H9 (cell line): ENCODE measurements around the gene OGFOD3. TPM values are rescaled to one million over a fixed set of nuclear protein-coding genes. Genes with fewer than 3 reads are reported as not detected.

Experiments used
- DNase-seq: peaks from one replicate; pipeline ENCODE4 v3.0.0-alpha.2; 2017
- H2AFZ ChIP-seq: one replicate; pipeline ENCODE4 v1.6.1; 2013; ENCODE audit warnings: mild to moderate bottlenecking, low read length, control low read depth, moderate library complexity
- H2AK5ac ChIP-seq: 2 replicates; pipeline ENCODE4 v1.6.1; 2013; ENCODE audit warnings: low read length, control low read depth, mixed read lengths; ENCODE audit not compliant: insufficient read length
- H2BK120ac ChIP-seq: one replicate; pipeline ENCODE4 v1.6.1; 2013; ENCODE audit warnings: low read depth, mild to moderate bottlenecking, low read length, control low read depth, inconsistent platforms; ENCODE audit not compliant: poor library complexity, severe bottlenecking
- H2BK12ac ChIP-seq: 2 replicates; pipeline ENCODE4 v1.6.1; 2013; ENCODE audit warnings: low read length, control low read depth, mixed read lengths, low read depth; ENCODE audit not compliant: insufficient read length
- H2BK15ac ChIP-seq: 2 replicates; pipeline ENCODE4 v1.6.1; 2013; ENCODE audit warnings: low read depth, low read length, control low read depth
- H2BK20ac ChIP-seq: one replicate; pipeline ENCODE4 v1.6.1; 2013; ENCODE audit warnings: low read depth, mild to moderate bottlenecking, low read length, control low read depth, inconsistent platforms; ENCODE audit not compliant: poor library complexity, severe bottlenecking
- H2BK5ac ChIP-seq: 2 replicates; pipeline ENCODE4 v1.6.1; 2013; ENCODE audit warnings: low read length, control low read depth, mixed read lengths; ENCODE audit not compliant: insufficient read length
- H3K14ac ChIP-seq: 2 replicates; pipeline ENCODE4 v1.6.1; 2013; ENCODE audit warnings: low read length, control low read depth; ENCODE audit not compliant: insufficient read depth
- H3K18ac ChIP-seq: 2 replicates; pipeline ENCODE4 v1.6.1; 2013; ENCODE audit warnings: low read depth, mild to moderate bottlenecking, mixed read lengths, low read length, control low read depth; ENCODE audit not compliant: insufficient read length
- H3K23ac ChIP-seq: 2 replicates; pipeline ENCODE4 v1.6.1; 2013; ENCODE audit warnings: low read length, control low read depth, mixed read lengths, low read depth; ENCODE audit not compliant: insufficient read length
- H3K23me2 ChIP-seq: 2 replicates; pipeline ENCODE4 v1.6.1; 2013; ENCODE audit warnings: low read depth, mild to moderate bottlenecking, mixed read lengths, low read length, control low read depth; ENCODE audit not compliant: insufficient read length, poor library complexity, severe bottlenecking
- H3K27ac ChIP-seq: 2 replicates; pipeline ENCODE4 v1.5.1; 2013; ENCODE audit warnings: low read length, control low read depth, mixed read lengths, low read depth; ENCODE audit not compliant: insufficient read length
- H3K27me3 ChIP-seq: 2 replicates; pipeline ENCODE4 v1.6.1; 2013; ENCODE audit warnings: low read length, control low read depth, inconsistent platforms; ENCODE audit not compliant: insufficient read depth
- H3K4ac ChIP-seq: 2 replicates; pipeline ENCODE4 v1.6.1; 2013; ENCODE audit warnings: low read depth, mild to moderate bottlenecking, control low read depth, inconsistent platforms, low read length, moderate library complexity
- H3K4me1 ChIP-seq: 2 replicates; pipeline ENCODE4 v1.6.1; 2013; ENCODE audit warnings: low read length, control low read depth, inconsistent platforms; ENCODE audit not compliant: insufficient read depth
- H3K4me2 ChIP-seq: 2 replicates; pipeline ENCODE4 v1.6.1; 2013; ENCODE audit warnings: low read length, control low read depth, mixed read lengths; ENCODE audit not compliant: insufficient read length, insufficient read depth
- H3K56ac ChIP-seq: 2 replicates; pipeline ENCODE4 v1.6.1; 2013; ENCODE audit warnings: low read depth, mild to moderate bottlenecking, mixed read lengths, low read length, control low read depth; ENCODE audit not compliant: insufficient read length
- H3K79me1 ChIP-seq: 2 replicates; pipeline ENCODE4 v1.6.1; 2013; ENCODE audit warnings: low read depth, mild to moderate bottlenecking, moderate library complexity, low read length, control low read depth, inconsistent platforms; ENCODE audit not compliant: insufficient read depth, poor library complexity, severe bottlenecking
- H3K79me2 ChIP-seq: 2 replicates; pipeline ENCODE4 v1.6.1; 2013; ENCODE audit warnings: low read length, control low read depth, inconsistent platforms; ENCODE audit not compliant: insufficient read depth
- H3K9ac ChIP-seq: 2 replicates; pipeline ENCODE4 v1.6.1; 2013; ENCODE audit warnings: low read length, control low read depth, mixed read lengths; ENCODE audit not compliant: insufficient read length; ENCODE audit errors: extremely low read depth
- H3K9me3 ChIP-seq: one replicate; pipeline ENCODE4 v1.6.1; 2013; ENCODE audit warnings: low read depth, low read length, inconsistent platforms; ENCODE audit not compliant: control insufficient read depth
- H3T11ph ChIP-seq: one replicate; pipeline ENCODE4 v1.6.1; 2013; ENCODE audit warnings: mild to moderate bottlenecking, low read length, control low read depth, inconsistent platforms
- H4K20me1 ChIP-seq: one replicate; pipeline ENCODE4 v1.6.1; 2013; ENCODE audit not compliant: control insufficient read depth, insufficient read length, insufficient read depth
- H4K5ac ChIP-seq: 2 replicates; pipeline ENCODE4 v1.6.1; 2013; ENCODE audit warnings: low read depth, mild to moderate bottlenecking, mixed read lengths, low read length, control low read depth; ENCODE audit not compliant: insufficient read length
- H4K8ac ChIP-seq: replicated peaks from 2 replicates; pipeline ENCODE4 v1.6.1; 2013; ENCODE audit warnings: low read length, control low read depth, mixed read lengths, low read depth; ENCODE audit not compliant: insufficient read length
- H4K91ac ChIP-seq: 2 replicates; pipeline ENCODE4 v1.6.1; 2013; ENCODE audit warnings: low read depth, mild to moderate bottlenecking, moderate library complexity, mixed read lengths, low read length, control low read depth; ENCODE audit not compliant: insufficient read length
- H3K27ac Mint-ChIP-seq, 3 experiments: 2 replicates in 2 of 3; 3 replicates in 1 of 3; pipeline ENCODE4 v1.8.0; 2020 to 2021; ENCODE audit warnings: mixed read lengths in 3 of 3, mild to moderate bottlenecking in 1 of 3, moderate library complexity in 1 of 3
- H3K27me3 Mint-ChIP-seq: 2 replicates; pipeline ENCODE4 v1.8.0; 2021; ENCODE audit warnings: low read depth, mild to moderate bottlenecking, moderate library complexity, mixed read lengths
- H3K36me3 Mint-ChIP-seq, 3 experiments: 2 replicates in 2 of 3; 3 replicates in 1 of 3; pipeline ENCODE4 v1.8.0; 2020 to 2021; ENCODE audit warnings: low read depth in 3 of 3, mixed read lengths in 3 of 3; ENCODE audit not compliant: insufficient read depth in 1 of 3
- H3K4me1 Mint-ChIP-seq, 2 experiments: 2 replicates each; pipeline ENCODE4 v1.8.0; 2020; ENCODE audit warnings: mixed read lengths in 2 of 2
- H3K4me3 Mint-ChIP-seq, 2 experiments: 2 replicates in 1 of 2; 3 replicates in 1 of 2; pipeline ENCODE4 v1.8.0; 2020 to 2021; ENCODE audit warnings: mild to moderate bottlenecking in 2 of 2, mixed read lengths in 2 of 2, moderate library complexity in 1 of 2
- H3K9me3 Mint-ChIP-seq, 2 experiments: 2 replicates in 1 of 2; 3 replicates in 1 of 2; pipeline ENCODE4 v1.8.0; 2020; ENCODE audit warnings: mild to moderate bottlenecking in 2 of 2, mixed read lengths in 2 of 2, moderate library complexity in 1 of 2
- WGBS: extraction: QIAGEN DNeasy Blood & Tissue Kit; methylation state at CpG from one replicate; pipeline ENCODE4 v1.1.7; 2013; ENCODE audit warnings: missing lambda C conversion rate, low lambda C conversion rate, mixed read lengths; ENCODE audit not compliant: insufficient read length; ENCODE audit errors: extremely low coverage; 5-methylcytosine and 5-hydroxymethylcytosine counted together
- total RNA-seq: library from RNA; stranded (reverse); gene quantifications from 2 replicates; pipeline ENCODE4 v1.2.1, GENCODE V29; 2021
- TF ChIP-seq, protein P1 (sequence below): fragments of 200-600 bp; sonication (generic); conservative IDR thresholded peaks from 3 replicates; pipeline ENCODE4 v1.8.0; 2021; ENCODE audit warnings: antibody characterized with exemption, mild to moderate bottlenecking

OGFOD3 gene
- total RNA-seq, 1 experiment from 2014 or later = 27.8 TPM

GRCh38 chr17:82392209-82392920 is 26.0 kb downstream of the OGFOD3 start:
- H3K4me2 ChIP-seq = no peak overlapping the region
- H2BK5ac ChIP-seq = no peak overlapping the region
- Mint-ChIP-seq H3K4me3 (no peak overlapping the region), H3K4me1 (no peaks in the 10 kb centered on the region), H3K27ac (no peak overlapping the region), H3K36me3 (peaks cover 0 to 13% (median 11%) of the 10 kb centered on the region in 3 experiments; a peak in 4 of 7 replicates), H3K27me3 (peaks cover 9% of the 10 kb centered on the region), H3K9me3 (no peaks in the 10 kb centered on the region; a peak in 1 of 5 replicates)
- no peak overlapping the region for H3K14ac ChIP-seq
- no peak overlapping the region for H2AFZ ChIP-seq
- no peak overlapping the region for H3K56ac ChIP-seq
- H4K91ac ChIP-seq = no peak overlapping the region
- H2BK12ac ChIP-seq = no peak overlapping the region
- DNase-seq = no peak
- H3K27ac ChIP-seq = no peak overlapping the region
- H3K18ac ChIP-seq = no peak overlapping the region
- H3T11ph ChIP-seq = no peak overlapping the region
- no peak overlapping the region for H3K4ac ChIP-seq
- H3K79me2 ChIP-seq = no peaks in the 10 kb centered on the region
- no peak overlapping the region for H3K23ac ChIP-seq
- H4K5ac ChIP-seq = no peak overlapping the region
- no peak overlapping the region for H2AK5ac ChIP-seq
- H3K23me2 ChIP-seq = no peaks in the 10 kb centered on the region
- H3K79me1 ChIP-seq = no peaks in the 10 kb centered on the region
- no peak overlapping the region for H2BK20ac ChIP-seq
- no peaks in the 10 kb centered on the region for H3K27me3 ChIP-seq
- no CpG with 5 or more reads among the region's 28 CpGs for WGBS
- H3K9ac ChIP-seq = no peak overlapping the region
- H4K8ac ChIP-seq = no peak overlapping the region
- no peaks in the 10 kb centered on the region for H3K4me1 ChIP-seq
- no peak overlapping the region for H2BK120ac ChIP-seq
- TF ChIP-seq, protein P1, sequence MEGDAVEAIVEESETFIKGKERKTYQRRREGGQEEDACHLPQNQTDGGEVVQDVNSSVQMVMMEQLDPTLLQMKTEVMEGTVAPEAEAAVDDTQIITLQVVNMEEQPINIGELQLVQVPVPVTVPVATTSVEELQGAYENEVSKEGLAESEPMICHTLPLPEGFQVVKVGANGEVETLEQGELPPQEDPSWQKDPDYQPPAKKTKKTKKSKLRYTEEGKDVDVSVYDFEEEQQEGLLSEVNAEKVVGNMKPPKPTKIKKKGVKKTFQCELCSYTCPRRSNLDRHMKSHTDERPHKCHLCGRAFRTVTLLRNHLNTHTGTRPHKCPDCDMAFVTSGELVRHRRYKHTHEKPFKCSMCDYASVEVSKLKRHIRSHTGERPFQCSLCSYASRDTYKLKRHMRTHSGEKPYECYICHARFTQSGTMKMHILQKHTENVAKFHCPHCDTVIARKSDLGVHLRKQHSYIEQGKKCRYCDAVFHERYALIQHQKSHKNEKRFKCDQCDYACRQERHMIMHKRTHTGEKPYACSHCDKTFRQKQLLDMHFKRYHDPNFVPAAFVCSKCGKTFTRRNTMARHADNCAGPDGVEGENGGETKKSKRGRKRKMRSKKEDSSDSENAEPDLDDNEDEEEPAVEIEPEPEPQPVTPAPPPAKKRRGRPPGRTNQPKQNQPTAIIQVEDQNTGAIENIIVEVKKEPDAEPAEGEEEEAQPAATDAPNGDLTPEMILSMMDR = no peak
- no peaks in the 10 kb centered on the region for H3K9me3 ChIP-seq
- H2BK15ac ChIP-seq = no peak overlapping the region
- no peaks in the 10 kb centered on the region for H4K20me1 ChIP-seq
